ENCODE measurements around the gene CFAP210.

CFAP210 gene, protein sequence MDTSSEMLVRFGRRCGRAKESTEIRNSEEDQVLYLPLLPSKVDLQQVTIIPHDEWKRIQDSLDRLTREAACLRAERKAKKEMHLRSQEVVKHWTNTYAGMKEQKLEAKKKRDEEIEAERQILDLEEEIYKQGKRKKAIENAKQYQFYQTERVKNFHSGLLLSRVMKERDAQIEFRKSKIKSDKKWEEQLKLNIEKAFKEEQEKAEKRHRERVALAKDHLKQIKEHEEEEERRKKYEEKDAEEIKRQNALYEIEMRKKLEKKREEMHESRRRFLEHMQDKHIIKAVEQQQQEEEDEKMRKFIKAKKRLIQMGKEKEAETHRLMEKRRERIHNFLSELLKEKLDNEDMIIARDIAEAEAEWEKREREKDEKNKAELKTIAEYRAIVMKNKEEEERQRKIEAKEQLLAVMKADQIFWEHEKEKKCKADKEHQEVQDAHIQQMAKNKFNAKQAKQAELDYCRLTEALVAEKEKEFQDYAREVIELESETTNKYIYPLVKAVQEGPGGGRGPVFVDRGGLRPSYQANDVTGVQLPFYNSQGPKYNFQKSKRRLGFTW

GRCh38 chr2:169694113-169694893, at the start of gene CFAP210, which contains the start of gene PHOSPHO2:
TSS of gene CFAP210 (minus strand) at chr2:169694405. CDS start at chr2:169694327, 78 bp downstream.
TSS of gene PHOSPHO2 (plus strand) at chr2:169694469. CDS start at chr2:169700972, 6,503 bp downstream.
- H3K9me3 ChIP-seq (ENCODE audit: low read depth, low read length), result no peaks in the 10 kb centered on the region
- H3K4me3 ChIP-seq, result peak within 1 kb of the TSS; percentile 86
- H3K27ac ChIP-seq, result peak within 1 kb of the TSS; percentile 5; the same call in 1 of the 2 replicates
- H3K36me3 ChIP-seq (ENCODE audit: insufficient read depth, low read length), result peaks cover 16% of the 10 kb centered on the region; the same call in 1 of the 2 replicates
- TF ChIP-seq EZH2 (IDR thresholded peaks at IDR 0.05) (no peak), POLR2AphosphoS5 (IDR thresholded peaks at IDR 0.05; ENCODE audit: borderline replicate concordance, low read depth, low read length) (peak; percentile 95)
- H3K9ac ChIP-seq (ENCODE audit: insufficient read length), result peak within 1 kb of the TSS; percentile 83
- DNase-seq (ENCODE audit: low read depth, low spot score), result peak; percentile 51

DNA sequence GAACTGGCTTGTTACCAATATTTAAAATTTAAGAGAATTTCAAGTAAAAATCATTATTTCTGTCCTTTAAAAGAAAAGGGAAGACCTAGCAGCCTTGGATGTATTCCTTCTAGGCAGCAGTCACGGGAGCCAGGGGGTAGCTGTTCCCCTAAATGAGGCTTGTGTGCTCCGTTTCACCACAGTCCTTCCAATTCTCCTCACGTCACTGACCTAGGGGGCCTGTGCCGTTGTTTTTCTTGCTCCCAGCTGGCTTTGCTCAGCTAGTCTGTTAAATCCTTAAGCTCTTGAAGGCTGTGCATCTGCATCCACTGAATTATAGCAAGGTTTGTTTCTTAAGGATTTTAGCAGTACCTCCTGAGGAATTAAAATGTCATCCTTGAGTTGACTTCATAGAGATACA, 49.3 kb upstream of the CFAP210 start:
- no peaks in the 10 kb centered on the region for H3K9me3 ChIP-seq (ENCODE audit: low read depth, low read length)
- peaks cover 80% of the 10 kb centered on the region for H3K36me3 ChIP-seq (ENCODE audit: insufficient read depth, low read length)
- no peak overlapping the region for H3K4me3 ChIP-seq
- H3K27ac ChIP-seq, result no peak overlapping the region
- no peak for DNase-seq (ENCODE audit: low read depth, low spot score)
- TF ChIP-seq POLR2AphosphoS5 (IDR thresholded peaks at IDR 0.05; ENCODE audit: borderline replicate concordance, low read depth, low read length), result no peak
- TF ChIP-seq FOXP2 (optimal IDR thresholded peaks at IDR 0.05; ENCODE audit: control extremely low read depth, extremely low read length, insufficient read depth), result no peak
- no peak for TF ChIP-seq EZH2 (IDR thresholded peaks at IDR 0.05)
- H3K9ac ChIP-seq (ENCODE audit: insufficient read length), result no peak overlapping the region

- H3K36me3 ChIP-seq (ENCODE audit: insufficient read depth, low read length), result peaks cover 69% of the 10 kb centered on the region
- H3K4me3 ChIP-seq, result no peak overlapping the region
- H3K9me3 ChIP-seq (ENCODE audit: low read depth, low read length), result no peaks in the 10 kb centered on the region
- DNase-seq (ENCODE audit: low read depth, low spot score), result no peak
- H3K9ac ChIP-seq (ENCODE audit: insufficient read length), result no peak overlapping the region
- H3K27ac ChIP-seq, result no peak overlapping the region
- TF ChIP-seq EZH2 (IDR thresholded peaks at IDR 0.05) (no peak), FOXP2 (optimal IDR thresholded peaks at IDR 0.05; ENCODE audit: control extremely low read depth, extremely low read length, insufficient read depth) (no peak), POLR2AphosphoS5 (IDR thresholded peaks at IDR 0.05; ENCODE audit: borderline replicate concordance, low read depth, low read length) (no peak)
Measured at GRCh38 chr2:169739351-169739750, 45.1 kb upstream of the CFAP210 start.

GRCh38 chr2:169738566-169739229, 44.5 kb upstream of the CFAP210 start:
- no peak for DNase-seq (ENCODE audit: low read depth, low spot score)
- Histone ChIP-seq H3K27ac (no peak overlapping the region; the same call in 1 of the 2 replicates), H3K9me3 (ENCODE audit: low read depth, low read length) (no peaks in the 10 kb centered on the region), H3K4me3 (no peak overlapping the region), H3K9ac (ENCODE audit: insufficient read length) (no peak overlapping the region), H3K36me3 (ENCODE audit: insufficient read depth, low read length) (peaks cover 64% of the 10 kb centered on the region)
- TF ChIP-seq EZH2 (IDR thresholded peaks at IDR 0.05) (no peak), FOXP2 (optimal IDR thresholded peaks at IDR 0.05; ENCODE audit: control extremely low read depth, extremely low read length, insufficient read depth) (no peak), POLR2AphosphoS5 (IDR thresholded peaks at IDR 0.05; ENCODE audit: borderline replicate concordance, low read depth, low read length) (no peak)

DNA sequence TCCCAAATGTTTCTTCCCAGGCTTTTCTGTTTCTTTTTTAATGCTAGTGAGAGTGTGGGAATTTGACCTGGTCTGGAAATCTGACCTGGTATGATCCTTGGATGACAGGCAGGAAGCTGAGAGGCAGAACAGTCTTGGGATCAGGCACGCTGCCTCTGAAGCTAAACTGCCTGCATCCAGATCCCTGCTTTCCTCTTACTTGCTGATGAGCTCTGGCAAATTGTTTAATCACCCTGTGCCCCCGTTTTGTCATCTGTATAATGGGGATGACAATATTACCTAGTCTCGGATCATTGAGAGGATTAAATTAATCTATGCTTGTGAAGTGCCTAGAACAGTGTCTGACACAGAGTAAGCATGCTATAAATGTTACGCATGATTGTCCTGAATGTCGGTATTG, 42.7 kb upstream of the CFAP210 start:
- Histone ChIP-seq H3K4me3 (peak overlapping the region; percentile 93), H3K27ac (no peak overlapping the region), H3K9ac (ENCODE audit: insufficient read length) (peak overlapping the region; percentile 51), H3K9me3 (ENCODE audit: low read depth, low read length) (no peaks in the 10 kb centered on the region), H3K36me3 (ENCODE audit: insufficient read depth, low read length) (peaks cover 48% of the 10 kb centered on the region)
- DNase-seq (ENCODE audit: low read depth, low spot score), result no peak
- TF ChIP-seq EZH2 (IDR thresholded peaks at IDR 0.05), result no peak
- no peak for TF ChIP-seq FOXP2 (optimal IDR thresholded peaks at IDR 0.05; ENCODE audit: control extremely low read depth, extremely low read length, insufficient read depth)
- TF ChIP-seq POLR2AphosphoS5 (IDR thresholded peaks at IDR 0.05; ENCODE audit: borderline replicate concordance, low read depth, low read length), result no peak

DNA sequence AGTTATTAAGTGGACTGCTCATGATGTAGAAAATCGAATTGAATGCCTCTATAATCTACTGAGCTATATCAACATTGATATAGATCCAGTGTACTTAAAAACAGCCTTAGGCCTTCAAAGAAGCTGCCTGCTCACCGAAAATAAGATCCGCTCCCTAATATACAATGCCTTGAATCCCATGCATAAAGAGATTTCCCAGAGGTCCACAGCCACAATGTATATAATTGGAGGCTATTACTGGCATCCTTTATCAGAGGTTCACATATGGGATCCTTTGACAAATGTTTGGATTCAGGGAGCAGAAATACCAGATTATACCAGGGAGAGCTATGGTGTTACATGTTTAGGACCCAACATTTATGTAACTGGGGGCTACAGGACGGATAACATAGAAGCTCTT, 41.4 kb upstream of the CFAP210 start:
- H3K27ac ChIP-seq, result 0 out of 2 replicates have a peak overlapping the region, but pooled peaks have one; percentile 5
- TF ChIP-seq EZH2 (IDR thresholded peaks at IDR 0.05) (no peak), FOXP2 (optimal IDR thresholded peaks at IDR 0.05; ENCODE audit: control extremely low read depth, extremely low read length, insufficient read depth) (no peak), POLR2AphosphoS5 (IDR thresholded peaks at IDR 0.05; ENCODE audit: borderline replicate concordance, low read depth, low read length) (no peak)
- peaks cover 36% of the 10 kb centered on the region for H3K36me3 ChIP-seq (ENCODE audit: insufficient read depth, low read length)
- H3K4me3 ChIP-seq, result peak overlapping the region; percentile 93
- H3K9ac ChIP-seq (ENCODE audit: insufficient read length), result peak overlapping the region; percentile 94
- DNase-seq (ENCODE audit: low read depth, low spot score), result no peak
- no peaks in the 10 kb centered on the region for H3K9me3 ChIP-seq (ENCODE audit: low read depth, low read length)

DNA sequence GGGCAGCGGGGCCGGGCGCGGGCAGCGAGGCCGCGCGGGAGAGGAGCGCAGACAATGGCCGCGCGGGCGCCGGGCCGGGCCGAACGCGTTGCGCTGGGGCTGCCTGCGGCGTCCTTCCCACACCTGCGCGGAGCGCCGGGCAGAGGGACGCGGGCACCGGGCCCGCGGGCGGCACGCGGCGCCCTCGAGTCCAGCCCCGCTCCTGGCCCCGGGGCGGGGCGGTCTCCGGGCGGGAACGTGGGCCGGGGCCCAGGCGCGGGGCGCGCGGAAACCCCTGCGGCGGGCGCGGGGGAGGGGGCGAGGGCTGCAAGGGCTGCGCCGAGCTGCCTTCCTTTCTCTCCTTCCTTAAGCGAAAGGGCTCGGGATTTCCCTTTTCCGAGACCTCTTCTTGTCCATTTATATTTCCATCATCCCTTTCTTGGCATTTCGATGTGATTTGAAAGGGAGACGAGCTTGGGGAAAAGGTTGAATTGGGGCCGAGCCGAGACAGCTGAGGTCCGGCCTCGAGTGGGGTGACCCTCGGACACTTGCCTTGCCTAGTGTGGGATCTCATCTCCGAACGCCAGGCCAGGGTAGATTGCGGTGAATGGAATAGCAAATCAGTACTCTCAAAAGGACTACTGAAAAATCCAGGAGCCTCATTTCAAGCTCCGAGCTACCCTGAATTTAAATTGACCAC, 40.1 kb upstream of the CFAP210 start:
- no peak for DNase-seq (ENCODE audit: low read depth, low spot score)
- peak overlapping the region; percentile 94 for H3K9ac ChIP-seq (ENCODE audit: insufficient read length)

More for the DNA sequence above, 40.1 kb upstream of the CFAP210 start:
- peaks cover 27% of the 10 kb centered on the region for H3K36me3 ChIP-seq (ENCODE audit: insufficient read depth, low read length)
- TF ChIP-seq POLR2AphosphoS5 (IDR thresholded peaks at IDR 0.05; ENCODE audit: borderline replicate concordance, low read depth, low read length) (no peak), EZH2 (IDR thresholded peaks at IDR 0.05) (no peak), FOXP2 (optimal IDR thresholded peaks at IDR 0.05; ENCODE audit: control extremely low read depth, extremely low read length, insufficient read depth) (no peak)
- H3K9me3 ChIP-seq (ENCODE audit: low read depth, low read length), result no peaks in the 10 kb centered on the region
- peak overlapping the region; percentile 93 for H3K4me3 ChIP-seq
- peak overlapping the region; percentile 67 for H3K27ac ChIP-seq
